HG03439 (cell line): Measurements from ENCODE around the gene PNKP.

ENCODE experiments used
- ATAC-seq: cut with Tn5 transposase; IDR thresholded peaks from one replicate; pipeline ENCODE4 v1.9.1; 2021; ENCODE audit warnings: mild to moderate bottlenecking, moderate library complexity; ENCODE audit not compliant: unreplicated experiment

PNKP gene

DNA sequence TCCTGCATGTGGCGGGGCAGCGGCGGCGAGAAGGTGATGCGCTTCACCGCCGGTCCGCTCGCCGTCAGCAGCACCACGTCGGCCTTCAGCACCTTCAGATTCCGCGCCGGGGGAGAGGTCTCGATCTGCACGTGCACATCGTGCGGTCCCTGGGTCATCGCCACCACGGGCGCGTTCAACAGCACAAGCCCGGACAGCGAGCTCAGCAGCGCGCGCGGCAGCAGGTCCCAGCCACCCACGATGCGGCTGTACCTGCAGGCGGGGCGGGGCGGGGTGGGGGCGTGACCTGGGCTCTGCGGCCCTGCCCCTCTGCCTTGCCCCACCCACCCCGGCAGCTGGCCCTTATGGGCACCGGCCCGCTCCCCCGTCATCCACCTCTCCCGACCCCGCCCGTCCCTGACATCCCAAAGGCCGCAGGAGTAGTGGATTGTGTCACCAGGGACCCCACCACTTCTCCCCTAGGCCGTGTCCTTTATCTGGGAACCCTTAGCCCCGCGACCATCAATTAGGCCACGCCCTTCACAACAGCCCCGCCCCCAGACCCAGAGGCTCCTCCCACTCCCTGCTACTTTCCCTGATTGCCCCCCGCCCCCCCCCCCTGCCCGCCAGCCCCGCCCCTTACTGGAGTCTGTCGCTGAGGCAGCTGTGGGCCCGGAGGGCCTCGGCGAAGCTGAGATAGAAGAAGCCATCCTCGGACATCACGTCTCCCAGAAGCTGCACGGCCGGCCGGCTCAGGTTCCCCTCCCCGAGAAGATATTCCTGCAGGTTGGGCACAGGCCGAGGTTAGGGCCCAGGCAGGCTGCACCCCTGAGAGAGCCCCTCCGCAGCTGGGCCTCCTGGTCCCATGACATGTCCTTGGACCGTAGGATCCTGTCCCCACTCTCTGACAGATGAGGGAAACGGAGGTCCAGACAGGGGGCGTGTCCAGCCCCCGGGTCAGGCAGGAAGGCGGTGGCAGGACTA is 23.3 kb upstream of the PNKP start:
- ATAC-seq = no peak

- no peak for ATAC-seq
Observed at GRCh38 chr19:49889687-49890348, 22.4 kb upstream of the PNKP start.

- ATAC-seq = no peak
Observed at GRCh38 chr19:49889038-49889686, 21.8 kb upstream of the PNKP start.

- no peak for ATAC-seq
Observed at GRCh38 chr19:49888510-49888824, 21.1 kb upstream of the PNKP start.

DNA sequence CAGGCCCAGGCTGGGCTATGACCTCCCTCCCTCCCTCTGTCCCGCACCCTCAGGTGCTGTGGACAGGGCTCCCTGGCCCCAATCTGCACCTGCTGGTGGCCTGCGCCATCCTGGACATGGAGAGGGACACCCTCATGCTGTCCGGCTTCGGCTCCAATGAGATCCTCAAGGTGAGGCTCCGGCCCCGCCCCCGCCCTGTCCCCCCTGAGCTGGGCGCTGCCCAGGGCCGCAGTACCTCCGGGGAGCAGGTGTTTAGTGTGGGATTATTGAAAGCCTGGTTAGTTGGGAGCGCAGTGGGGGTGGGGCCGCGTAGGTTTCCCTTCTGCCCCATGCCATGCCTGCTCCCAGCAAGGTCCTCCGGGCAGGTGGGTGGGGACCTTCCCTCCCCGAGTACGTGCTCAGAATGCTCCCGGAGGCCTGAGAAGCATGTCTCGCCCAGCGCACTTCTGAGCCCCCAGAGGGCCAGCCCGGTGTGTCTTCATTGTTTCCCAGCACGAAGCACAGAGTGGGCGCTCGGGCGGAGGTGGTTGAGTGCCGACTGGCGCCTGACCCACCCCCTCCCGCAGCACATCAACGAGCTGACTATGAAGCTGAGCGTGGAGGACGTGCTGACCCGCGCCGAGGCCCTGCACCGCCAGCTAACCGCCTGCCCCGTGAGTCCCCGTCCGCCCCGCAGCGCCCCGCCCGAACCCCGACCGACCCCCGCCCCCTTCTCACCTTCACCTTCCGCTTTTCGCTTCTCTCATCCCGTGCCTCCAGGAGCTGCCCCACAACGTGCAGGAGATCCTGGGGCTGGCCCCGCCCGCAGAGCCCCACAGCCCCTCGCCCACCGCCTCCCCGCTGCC is 20.5 kb upstream of the PNKP start:
- no peak for ATAC-seq

GRCh38 chr19:49887037-49887664 is 19.8 kb upstream of the PNKP start:
- no peak for ATAC-seq

DNA sequence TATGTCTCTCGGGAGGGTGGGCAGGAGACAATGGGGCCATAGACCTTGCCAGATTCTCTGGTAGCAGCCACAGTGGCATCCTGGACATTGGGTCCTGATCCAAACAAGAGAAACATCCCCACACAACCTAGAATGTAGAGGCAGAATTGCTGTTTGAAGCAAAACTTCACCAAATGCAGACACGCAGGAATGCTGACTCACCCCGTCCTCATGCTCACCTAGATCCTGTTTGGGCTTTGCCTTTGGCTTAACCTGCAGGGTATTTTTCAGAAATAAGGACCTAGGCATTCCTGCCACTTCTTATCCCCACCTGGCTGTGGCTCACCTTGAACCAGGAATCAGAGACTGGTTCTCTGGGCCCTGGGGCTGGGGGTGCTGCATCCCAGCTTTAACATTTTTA is 17.4 kb upstream of the PNKP start:
- ATAC-seq = no peak

- no peak for ATAC-seq
Observed at GRCh38 chr19:49884109-49884508, 16.7 kb upstream of the PNKP start.

- no peak for ATAC-seq
Observed at GRCh38 chr19:49883094-49883493, 15.7 kb upstream of the PNKP start.

GRCh38 chr19:49882643-49883042 is 15.3 kb upstream of the PNKP start:
- no peak for ATAC-seq

GRCh38 chr19:49881672-49882394 is 14.5 kb upstream of the PNKP start:
- ATAC-seq = no peak

DNA sequence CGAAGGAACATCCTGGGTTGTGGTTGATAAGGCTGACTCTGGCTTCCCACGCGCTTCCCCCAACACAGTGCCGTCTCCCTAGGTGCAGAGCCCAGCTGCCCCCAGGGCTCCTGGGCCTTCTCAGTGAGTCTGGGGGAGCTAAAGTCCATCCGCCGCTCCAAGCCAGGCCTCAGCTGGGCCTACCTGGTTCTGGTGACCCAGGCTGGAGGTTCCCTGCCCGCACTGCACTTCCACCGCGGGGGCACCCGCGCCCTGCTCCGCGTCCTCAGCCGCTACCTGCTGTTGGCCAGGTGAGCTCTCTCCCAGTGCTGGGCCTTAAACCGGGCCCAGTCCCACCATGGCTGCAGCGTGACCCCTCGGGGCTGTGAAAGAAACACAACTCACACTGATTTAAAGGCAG is 13.8 kb upstream of the PNKP start:
- no peak for ATAC-seq

DNA sequence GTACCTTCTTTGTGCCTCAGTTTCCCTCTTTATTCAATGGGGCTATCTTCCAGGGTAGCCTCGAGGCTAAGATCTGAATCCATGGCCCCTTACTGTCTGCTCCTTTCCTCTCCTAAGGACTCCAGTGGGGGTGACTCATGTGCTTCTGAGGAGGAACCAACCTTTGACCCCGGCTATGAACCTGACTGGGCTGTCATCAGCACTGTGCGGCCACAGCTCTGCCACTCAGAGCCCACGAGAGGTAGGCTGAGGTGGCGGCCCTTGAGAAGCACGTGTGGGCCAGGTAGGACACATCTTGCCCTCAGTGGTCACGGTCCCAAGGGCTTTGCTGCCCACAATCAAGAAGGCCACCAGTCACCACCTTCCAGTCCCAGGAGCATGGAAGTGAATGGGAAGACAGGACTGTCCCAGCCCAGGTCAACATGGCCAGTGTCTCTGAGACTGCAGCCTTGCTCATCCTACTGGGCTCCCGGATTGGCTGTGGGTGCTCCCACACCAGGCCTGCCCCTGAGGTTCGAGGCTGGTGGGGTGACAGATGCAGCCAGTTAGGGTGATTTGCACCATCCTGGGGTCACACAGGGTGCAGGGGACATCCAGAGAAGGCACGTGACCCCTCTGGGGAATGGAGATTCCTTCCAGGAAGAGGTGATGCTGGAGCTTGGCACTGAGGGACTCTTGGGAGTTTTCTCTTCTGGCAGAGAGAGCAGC is 12.9 kb upstream of the PNKP start:
- no peak for ATAC-seq

DNA sequence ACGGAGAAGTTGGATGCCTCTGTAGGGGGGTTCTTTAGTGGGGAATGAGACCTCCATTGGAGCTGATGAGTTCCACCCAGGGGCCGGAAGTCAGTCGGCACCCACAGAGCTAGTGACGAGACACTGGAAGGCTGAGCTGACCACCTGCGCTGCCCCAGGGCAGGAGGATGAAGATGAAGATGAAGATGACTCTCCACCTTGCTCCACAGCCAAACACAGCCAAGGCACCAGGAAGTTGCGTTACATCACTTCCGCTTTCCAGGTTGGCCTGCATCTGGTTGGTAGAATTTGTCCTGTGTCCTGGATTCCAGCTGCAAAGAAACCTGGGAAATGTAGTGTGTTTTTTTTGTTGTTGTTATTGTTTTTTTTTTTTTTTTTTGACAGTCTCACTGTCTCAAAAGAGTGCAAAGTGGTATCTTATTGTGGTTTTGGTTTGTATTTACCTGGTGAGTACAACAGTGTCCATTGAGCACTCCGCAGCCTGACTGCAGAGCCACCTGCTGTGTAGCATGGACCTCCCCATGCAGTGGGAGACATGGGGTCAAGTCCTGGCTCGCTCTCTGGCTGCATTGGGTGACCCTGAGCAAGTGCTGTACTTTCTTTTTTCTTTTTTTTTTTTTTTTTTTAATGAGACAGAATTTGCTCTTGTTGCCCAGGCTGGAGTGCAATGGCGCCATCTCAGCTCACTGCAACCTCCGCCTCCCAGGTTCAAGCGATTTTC is 12.0 kb upstream of the PNKP start:
- no peak for ATAC-seq

DNA sequence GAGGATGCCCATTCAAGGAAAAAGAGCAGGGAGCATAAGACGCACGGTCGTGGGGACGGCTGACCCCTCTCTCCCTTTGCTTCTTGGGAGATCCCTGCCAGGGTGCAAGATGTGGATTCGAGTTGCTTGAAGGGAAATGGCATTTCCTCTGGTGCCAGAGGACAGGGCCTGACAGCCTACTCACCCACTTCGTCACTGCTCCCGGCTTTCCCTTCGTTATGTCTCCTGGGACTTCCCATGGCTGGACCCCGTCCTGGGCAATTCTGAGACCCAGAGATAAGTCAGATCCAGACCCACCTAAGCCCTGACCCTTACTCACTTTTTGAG is 11.3 kb upstream of the PNKP start:
- ATAC-seq = no peak

GRCh38 chr19:49877879-49878743 is 10.7 kb upstream of the PNKP start:
- ATAC-seq = peak; percentile 40

GRCh38 chr19:49877020-49877878 is 9.9 kb upstream of the PNKP start, which contains the start of the genes AKT1S1 and TBC1D17:
Gene AKT1S1, minus strand, starts transcription at chr19:49877355. Its CDS starts 4,060 bp downstream, at chr19:49873295.
Gene TBC1D17, plus strand, starts transcription at chr19:49877702. Its CDS starts 22 bp downstream, at chr19:49877724.
- ATAC-seq = peak; percentile 64
